Activated CD8-positive, alpha-beta memory T cell treated with anti-CD3 and anti-CD28 coated beads, Interleukin-2, amount 50 U/mL, for 24 hours (primary cell): Measurements from ENCODE around the gene GAPVD1.
"Not testable (repeated sequence)": the region's sequence is repeated elsewhere in the genome, so short reads cannot be mapped to it uniquely, and the experiment has no call there.

Experiments used
- DNase-seq: peaks from one replicate; pipeline ENCODE4 v3.0.0-alpha.2; 2020; ENCODE audit errors: extremely low read depth

GAPVD1 gene

GRCh38 chr9:125304273-125304672 is 42.6 kb downstream of the GAPVD1 start:
- no peak for DNase-seq

GRCh38 chr9:125312411-125312810 is 50.8 kb downstream of the GAPVD1 start:
- no peak for DNase-seq

GRCh38 chr9:125316359-125316758 is 54.7 kb downstream of the GAPVD1 start:
- not testable (repeated sequence) for DNase-seq

GRCh38 chr9:125317704-125318103 is 56.1 kb downstream of the GAPVD1 start:
- no peak for DNase-seq

GRCh38 chr9:125321496-125321895 is 59.9 kb downstream of the GAPVD1 start:
- no peak for DNase-seq

- no peak for DNase-seq
These were observed 62.0 kb downstream of the GAPVD1 start for GRCh38 chr9:125323615-125324014.

- DNase-seq, result no peak
These were observed 64.2 kb downstream of the GAPVD1 start for GRCh38 chr9:125325826-125326225.

GRCh38 chr9:125329978-125330377 is 68.4 kb downstream of the GAPVD1 start:
- DNase-seq, result no peak

- no peak for DNase-seq
These were observed 69.0 kb downstream of the GAPVD1 start for GRCh38 chr9:125330587-125330986.

GRCh38 chr9:125332527-125332926 is 70.9 kb downstream of the GAPVD1 start:
- no peak for DNase-seq

GRCh38 chr9:125337236-125337635 is 75.6 kb downstream of the GAPVD1 start:
- DNase-seq, result no peak

- DNase-seq, result no peak
These were observed 77.3 kb downstream of the GAPVD1 start for GRCh38 chr9:125338929-125339328.

- DNase-seq, result no peak
These were observed 79.9 kb downstream of the GAPVD1 start for GRCh38 chr9:125341566-125341965.

- no peak for DNase-seq
These were observed 82.1 kb downstream of the GAPVD1 start for GRCh38 chr9:125343518-125344275.

- no peak for DNase-seq
These were observed 84.6 kb downstream of the GAPVD1 start for GRCh38 chr9:125346080-125346732.

GRCh38 chr9:125355601-125356000 is 94.0 kb downstream of the GAPVD1 start:
- no peak for DNase-seq

- no peak for DNase-seq
These were observed 94.4 kb downstream of the GAPVD1 start for GRCh38 chr9:125356032-125356431.

- no peak for DNase-seq
These were observed 97.4 kb downstream of the GAPVD1 start for GRCh38 chr9:125359011-125359410.

- no peak for DNase-seq
These were observed 99.0 kb downstream of the GAPVD1 start for GRCh38 chr9:125360601-125361000.

- no peak for DNase-seq
These were observed 100.4 kb downstream of the GAPVD1 start for GRCh38 chr9:125361837-125362531.

GRCh38 chr9:125366676-125367075 is 105.0 kb downstream of the GAPVD1 start:
- DNase-seq, result no peak

- DNase-seq, result no peak
These were observed 109.2 kb downstream of the GAPVD1 start for GRCh38 chr9:125370786-125371185.
